GM12878 (cell line): Measurements from ENCODE around the gene KPNA1. TPM values are rescaled to one million over a fixed set of nuclear protein-coding genes. Genes with fewer than 3 reads are reported as not detected.

Source experiments
- ATAC-seq: fragments of 200-7000 bp; cut with Tn5 transposase; 3 replicates; pipeline ENCODE4 v1.9.1; 2020; ENCODE audit warnings: mild to moderate bottlenecking, moderate library complexity
- BruUV-seq: library from RNA; stranded (reverse); fragments of 400-500 nt; replicated peaks from 2 replicates; lab custom pipeline; 2021; lab: Mats Ljungman, UMichigan
- CTCF ChIA-PET: fragments of 300-600 bp; sonication (Branson Sonifier 250); formaldehyde crosslinking; extraction: SDS; loops from one replicate; lab custom pipeline; 2021; ENCODE audit warnings: inconsistent platforms; lab: Yijun Ruan, JAX
- POLR2A ChIA-PET: fragments of 350-600 bp; formaldehyde crosslinking; extraction: SDS; loops from one replicate; lab custom pipeline; 2021; ENCODE audit warnings: inconsistent platforms; lab: Charles Lee
- RAD21 ChIA-PET: fragments of 300-600 bp; sonication (Branson Sonifier 250); formaldehyde crosslinking; loops from one replicate; lab custom pipeline; 2023; ENCODE audit warnings: antibody characterized with exemption; ENCODE audit not compliant: unreplicated experiment; lab: Charles Lee
- SMC1A ChIA-PET: fragments of 300-600 bp; sonication (Branson Sonifier 250); formaldehyde crosslinking; loops from one replicate; lab custom pipeline; 2023; ENCODE audit not compliant: unreplicated experiment, uncharacterized antibody; lab: Charles Lee
- DNase-seq: peaks from one replicate; pipeline ENCODE4 v3.0.0-alpha.2; 2011; ENCODE audit warnings: low read depth, low spot score
- FAIRE-seq: peaks from 3 replicates; lab custom pipeline; 2011; peaks lifted over from hg19 to GRCh38; lab: Jason Lieb, UNC
- H2AFZ ChIP-seq: 2 replicates; pipeline ENCODE4 v1.6.0; 2011; ENCODE audit warnings: low read depth, low read length, control low read depth; ENCODE audit not compliant: control insufficient read depth
- H3K27ac ChIP-seq: 2 replicates; pipeline ENCODE4 v1.5.1; 2011; ENCODE audit warnings: control low read depth; ENCODE audit not compliant: control insufficient read depth, insufficient read depth
- H3K27me3 ChIP-seq, 2 experiments: replicated peaks in 1 of 2; 2 replicates each; pipeline versions ENCODE4 v1.6.0 to v1.6.1; 2011; ENCODE audit warnings: low read length in 1 of 2; ENCODE audit not compliant: control insufficient read depth in 2 of 2, insufficient read depth in 2 of 2
- H3K36me3 ChIP-seq, 2 experiments: 2 replicates each; pipeline ENCODE4 v1.5.1; 2011; ENCODE audit warnings: low read length in 1 of 2; ENCODE audit not compliant: control insufficient read depth in 2 of 2, insufficient read depth in 2 of 2
- H3K4me1 ChIP-seq: 2 replicates; pipeline ENCODE4 v1.6.1; 2011; ENCODE audit warnings: mild to moderate bottlenecking, low read length, moderate library complexity, mixed read lengths; ENCODE audit not compliant: control insufficient read depth, insufficient read depth
- H3K4me2 ChIP-seq: 2 replicates; pipeline ENCODE4 v1.6.0; 2011; ENCODE audit warnings: control low read depth; ENCODE audit not compliant: control insufficient read depth, insufficient read depth
- H3K4me3 ChIP-seq: fragments of 200-600 bp; sonication (generic); 2 replicates; pipeline ENCODE4 v1.5.1; 2016
- H3K79me2 ChIP-seq: 2 replicates; pipeline ENCODE4 v1.6.0; 2011; ENCODE audit warnings: low read length; ENCODE audit not compliant: control insufficient read depth, insufficient read depth
- H3K9ac ChIP-seq: 2 replicates; pipeline ENCODE4 v1.8.0; 2011; ENCODE audit warnings: low read length, control low read depth, mixed read lengths; ENCODE audit not compliant: control insufficient read depth, insufficient read depth
- H3K9me3 ChIP-seq: replicated peaks from 3 replicates; pipeline ENCODE4 v1.5.1; 2011; ENCODE audit warnings: mild to moderate bottlenecking, low read length; ENCODE audit not compliant: control insufficient read depth, insufficient read depth
- H4K20me1 ChIP-seq: 2 replicates; pipeline ENCODE4 v1.6.0; 2011; ENCODE audit not compliant: control insufficient read depth, insufficient read depth
- CREM ChIP-seq: IDR thresholded peaks from 2 replicates; pipeline ENCODE4 v1.6.1; 2014; ENCODE audit warnings: antibody characterized with exemption, low read depth
- HDGF ChIP-seq: fragments of 450-650 bp; IDR thresholded peaks from 2 replicates; pipeline ENCODE4 v1.6.1; 2016; ENCODE audit warnings: antibody characterized with exemption
- IKZF2 ChIP-seq, 2 experiments: fragments of 450-650 bp; IDR thresholded peaks; 2 replicates each; pipeline ENCODE4 v1.6.1; 2017; ENCODE audit warnings: mild to moderate bottlenecking in 2 of 2, moderate library complexity in 2 of 2
- MYB ChIP-seq: fragments of 150-350 bp; IDR thresholded peaks from 2 replicates; pipeline ENCODE4 v1.6.1; 2014; ENCODE audit warnings: mild to moderate bottlenecking, low read depth, low read length, borderline replicate concordance
- NFYB ChIP-seq: IDR thresholded peaks from 2 replicates; pipeline ENCODE4 v1.6.1; 2011; ENCODE audit warnings: low read depth, mild to moderate bottlenecking, low read length, improper control_type of control experiment, moderate library complexity; ENCODE audit not compliant: insufficient read depth
- NR2C1 ChIP-seq: fragments of 450-650 bp; IDR thresholded peaks from 2 replicates; pipeline ENCODE4 v1.6.1; 2017; ENCODE audit warnings: antibody characterized with exemption, mild to moderate bottlenecking, moderate library complexity
- NR2F1 ChIP-seq: fragments of 450-650 bp; conservative IDR thresholded peaks from 2 replicates; pipeline ENCODE4 v1.6.1; 2017; ENCODE audit warnings: mild to moderate bottlenecking
- NRF1 ChIP-seq: conservative IDR thresholded peaks from 2 replicates; pipeline ENCODE4 v1.6.1; 2011; ENCODE audit warnings: mild to moderate bottlenecking, low read depth, low read length, improper control_type of control experiment
- RUNX3 ChIP-seq: IDR thresholded peaks from 2 replicates; pipeline ENCODE4 v1.6.1; 2012; ENCODE audit warnings: low read length, inconsistent platforms
- SMAD1 ChIP-seq: fragments of 450-650 bp; IDR thresholded peaks from 2 replicates; pipeline ENCODE4 v1.6.1; 2018; ENCODE audit warnings: mild to moderate bottlenecking, low read depth; ENCODE audit not compliant: partially characterized antibody
- SMARCA5 ChIP-seq: fragments of 450-650 bp; IDR thresholded peaks from 2 replicates; pipeline ENCODE4 v1.6.1; 2017; ENCODE audit warnings: mild to moderate bottlenecking
- WGBS: methylation state at CpG from one replicate; pipeline ENCODE4 v1.1.6; 2016; ENCODE audit warnings: low lambda C conversion rate; ENCODE audit not compliant: insufficient replicate concordance, insufficient coverage; ENCODE audit errors: missing lambda C conversion rate; 5-methylcytosine and 5-hydroxymethylcytosine counted together
- in situ Hi-C: fragments of 300-500 bp; cut with MboI; formaldehyde crosslinking; loops from 9 replicates; pipeline ENCODE4 v1.14.3; 2018; ENCODE audit warnings: mixed read lengths
- intact Hi-C: fragments of 100-400 bp; cut with micrococcal nuclease; formaldehyde crosslinking; loops from one replicate; pipeline ENCODE4 v1.14.2; 2022; ENCODE audit not compliant: unreplicated experiment
- polyA plus RNA-seq, 11 experiments: library from polyadenylated mRNA; depleted of rRNA in 4 of 11; unstranded in 6 of 11; stranded (reverse) in 5 of 11; fragments of >200 nt; fragmentation: Nextera tagmentation in 4 of 11; fragmentation: Illumina TruSeq in 1 of 11; extraction: Ambion mirVana in 4 of 11; extraction: Trizol in 1 of 11; gene quantifications; 1 replicate in 1 of 11; 2 replicates in 10 of 11; pipeline versions ENCODE4 v1.2.1 to v1.2.3, GENCODE V29; 2011 to 2016; ENCODE audit warnings: inconsistent platforms in 2 of 11, missing spikeins in 2 of 11, low read depth in 1 of 11
- total RNA-seq, 4 experiments: library from RNA; depleted of rRNA in 3 of 4; stranded (reverse); fragments of >200 nt in 3 of 4; fragmentation: Illumina TruSeq in 1 of 4; extraction: Trizol in 1 of 4; gene quantifications; 2 replicates each; pipeline versions ENCODE4 v1.2.1 to v1.2.3, GENCODE V29; 2013 to 2021
- TF ChIP-seq, protein P1 (sequence below): IDR thresholded peaks from 2 replicates; pipeline ENCODE4 v1.6.1; 2011; ENCODE audit warnings: mild to moderate bottlenecking, low read depth, low read length, moderate library complexity; ENCODE audit not compliant: insufficient replicate concordance
- TF ChIP-seq, protein P2 (sequence below): IDR thresholded peaks from 2 replicates; pipeline ENCODE4 v1.6.1; 2011; ENCODE audit warnings: low read depth, mild to moderate bottlenecking, low read length, moderate library complexity, borderline replicate concordance; ENCODE audit errors: extremely low read depth
- TF ChIP-seq, protein P3 (sequence below): IDR thresholded peaks from 2 replicates; pipeline ENCODE4 v1.6.1; 2012; ENCODE audit warnings: low read depth, low read length, improper control_type of control experiment
- TF ChIP-seq, protein P4 (sequence below): fragments of 450-650 bp; formaldehyde crosslinking; IDR thresholded peaks from 2 replicates; pipeline ENCODE4 v1.4.0; 2022; ENCODE audit warnings: mild to moderate bottlenecking, moderate library complexity

The KPNA1 gene
- total and polyA plus RNA-seq, 10 of the 15 experiments (the other 5 are each of a cell fraction or from before 2014, with no cell fraction given): 8.5 to 52.7 (median 41.0) TPM

DNA sequence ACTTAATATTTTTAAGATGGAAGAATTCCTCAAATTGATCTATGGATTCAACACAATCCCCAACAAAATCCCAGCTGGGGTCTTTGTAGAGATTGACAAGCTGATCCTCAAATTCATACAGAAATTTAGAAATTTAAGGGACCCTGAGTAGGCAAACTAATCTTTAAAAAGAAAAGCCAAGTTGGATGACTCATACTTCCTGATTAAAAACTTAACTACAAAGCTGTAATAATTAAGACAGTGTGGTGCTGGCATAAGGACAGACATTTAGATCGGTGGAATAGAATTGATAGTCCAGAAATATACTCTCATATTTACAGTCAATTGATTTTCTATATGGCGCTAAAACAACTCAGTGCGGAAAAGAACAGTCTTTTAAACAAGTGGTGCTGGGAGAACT lies 119.2 kb downstream of the KPNA1 start (continued):
- TF ChIP-seq, protein P1, sequence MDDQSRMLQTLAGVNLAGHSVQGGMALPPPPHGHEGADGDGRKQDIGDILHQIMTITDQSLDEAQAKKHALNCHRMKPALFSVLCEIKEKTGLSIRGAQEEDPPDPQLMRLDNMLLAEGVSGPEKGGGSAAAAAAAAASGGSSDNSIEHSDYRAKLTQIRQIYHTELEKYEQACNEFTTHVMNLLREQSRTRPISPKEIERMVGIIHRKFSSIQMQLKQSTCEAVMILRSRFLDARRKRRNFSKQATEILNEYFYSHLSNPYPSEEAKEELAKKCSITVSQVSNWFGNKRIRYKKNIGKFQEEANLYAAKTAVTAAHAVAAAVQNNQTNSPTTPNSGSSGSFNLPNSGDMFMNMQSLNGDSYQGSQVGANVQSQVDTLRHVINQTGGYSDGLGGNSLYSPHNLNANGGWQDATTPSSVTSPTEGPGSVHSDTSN: no peak
- no peak for TF ChIP-seq NRF1
- TF ChIP-seq IKZF2 (IDR thresholded peaks at IDR 0.05): no peak
- no peak for TF ChIP-seq HDGF
- no peak for TF ChIP-seq CREM
- TF ChIP-seq, protein P2, sequence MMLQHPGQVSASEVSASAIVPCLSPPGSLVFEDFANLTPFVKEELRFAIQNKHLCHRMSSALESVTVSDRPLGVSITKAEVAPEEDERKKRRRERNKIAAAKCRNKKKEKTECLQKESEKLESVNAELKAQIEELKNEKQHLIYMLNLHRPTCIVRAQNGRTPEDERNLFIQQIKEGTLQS: no peak
- TF ChIP-seq, all 136 proteins: peak for 0

DNA sequence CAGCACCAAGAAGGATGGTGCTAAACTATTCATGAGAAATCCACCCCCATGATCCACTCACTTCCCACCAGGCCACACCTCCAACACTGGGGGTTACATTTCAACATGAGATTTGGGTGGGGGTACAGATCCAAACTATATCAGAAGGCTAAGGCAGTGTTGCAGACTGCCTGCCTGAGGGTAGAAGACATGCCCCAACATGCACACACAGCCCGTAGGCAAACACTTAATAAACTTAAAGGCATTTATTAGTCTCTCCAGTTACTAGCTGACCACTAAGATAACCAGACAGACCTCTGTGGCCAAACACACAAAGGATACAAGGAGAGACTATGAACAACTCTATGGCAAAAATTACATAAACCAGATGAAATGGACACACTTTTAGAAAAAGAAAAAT lies 120.6 kb downstream of the KPNA1 start:
- Histone ChIP-seq H3K27ac (peak overlapping the region; percentile 18; the same call in 1 of the 2 replicates), H3K27me3 (no peaks in the 10 kb centered on the region), H3K9me3 (no peaks in the 10 kb centered on the region), H4K20me1 (no peaks in the 10 kb centered on the region), H2AFZ (no peak overlapping the region), H3K36me3 (peaks cover 2 to 6% of the 10 kb centered on the region in 2 experiments; a peak in 2 of 4 replicates), H3K4me3 (no peak overlapping the region), H3K79me2 (peaks cover 21% of the 10 kb centered on the region), H3K4me2 (no peak overlapping the region), H3K9ac (no peak overlapping the region), H3K4me1 (no peaks in the 10 kb centered on the region; the same call in 1 of the 2 replicates)
- 0% methylated on average over 1 of the region's 1 CpG for WGBS
- FAIRE-seq (peak; percentile 65), DNase-seq (no peak), ATAC-seq (0 out of 3 replicates have a peak, but pooled peaks have one; percentile 14)
- intact Hi-C loops (loop anchor here (10.0 kb wide), 2 partner anchors 141 to 631 kb away; partner anchors contain the start of gene SEMA5B), in situ Hi-C loops (no loop called here)
- ChIA-PET CTCF (interaction anchor here (0.8 to 6.3 kb wide), 16 partner anchors 9 to 361 kb away, joined by 3 to 72 read pairs (median 7); partner anchors contain the start of genes FAM162A, MIX23 and WDR5B), RAD21 (interaction anchor here (1.0 to 3.2 kb wide), 5 partner anchors 22 to 285 kb away, joined by 4 to 22 read pairs (median 8); partner anchors contain the start of gene WDR5B), POLR2A (interaction anchor here (1.2 to 1.7 kb wide), 3 partner anchors 10 to 285 kb away, joined by 4 to 11 read pairs (median 5); partner anchors contain the start of genes FAM162A, MIX23 and WDR5B), SMC1A (interaction anchor here (0.6 to 6.7 kb wide), 11 partner anchors 9 to 586 kb away, joined by 3 to 70 read pairs (median 10); partner anchors contain the start of genes FAM162A and WDR5B)
- no TSS peak for BruUV-seq
- no peak for TF ChIP-seq SMAD1
- no peak for TF ChIP-seq MYB
- TF ChIP-seq NR2F1: no peak
- TF ChIP-seq CREM: no peak
- TF ChIP-seq, protein P3, sequence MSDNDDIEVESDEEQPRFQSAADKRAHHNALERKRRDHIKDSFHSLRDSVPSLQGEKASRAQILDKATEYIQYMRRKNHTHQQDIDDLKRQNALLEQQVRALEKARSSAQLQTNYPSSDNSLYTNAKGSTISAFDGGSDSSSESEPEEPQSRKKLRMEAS: no peak
- no peak for TF ChIP-seq NR2C1
- no peak for TF ChIP-seq NFYB
- no peak for TF ChIP-seq SMARCA5
- TF ChIP-seq, protein P4, sequence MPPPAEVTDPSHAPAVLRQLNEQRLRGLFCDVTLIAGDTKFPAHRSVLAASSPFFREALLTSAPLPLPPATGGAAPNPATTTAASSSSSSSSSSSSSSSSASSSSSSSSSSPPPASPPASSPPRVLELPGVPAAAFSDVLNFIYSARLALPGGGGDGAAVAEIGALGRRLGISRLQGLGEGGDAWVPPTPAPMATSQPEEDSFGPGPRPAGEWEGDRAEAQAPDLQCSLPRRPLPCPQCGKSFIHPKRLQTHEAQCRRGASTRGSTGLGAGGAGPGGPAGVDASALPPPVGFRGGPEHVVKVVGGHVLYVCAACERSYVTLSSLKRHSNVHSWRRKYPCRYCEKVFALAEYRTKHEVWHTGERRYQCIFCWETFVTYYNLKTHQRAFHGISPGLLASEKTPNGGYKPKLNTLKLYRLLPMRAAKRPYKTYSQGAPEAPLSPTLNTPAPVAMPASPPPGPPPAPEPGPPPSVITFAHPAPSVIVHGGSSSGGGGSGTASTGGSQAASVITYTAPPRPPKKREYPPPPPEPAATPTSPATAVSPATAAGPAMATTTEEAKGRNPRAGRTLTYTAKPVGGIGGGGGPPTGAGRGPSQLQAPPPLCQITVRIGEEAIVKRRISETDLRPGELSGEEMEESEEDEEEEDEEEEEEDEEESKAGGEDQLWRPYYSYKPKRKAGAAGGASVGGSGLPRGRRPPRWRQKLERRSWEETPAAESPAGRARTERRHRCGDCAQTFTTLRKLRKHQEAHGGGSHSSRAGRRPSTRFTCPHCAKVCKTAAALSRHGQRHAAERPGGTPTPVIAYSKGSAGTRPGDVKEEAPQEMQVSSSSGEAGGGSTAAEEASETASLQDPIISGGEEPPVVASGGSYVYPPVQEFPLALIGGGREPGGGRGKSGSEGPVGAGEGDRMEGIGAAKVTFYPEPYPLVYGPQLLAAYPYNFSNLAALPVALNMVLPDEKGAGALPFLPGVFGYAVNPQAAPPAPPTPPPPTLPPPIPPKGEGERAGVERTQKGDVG (CRISPR knock-in tag): no peak
- no peak for TF ChIP-seq RUNX3
